Caco-2 (cell line): ENCODE data around the gene TTLL4. TPM values are rescaled to one million over a fixed set of nuclear protein-coding genes. Genes with fewer than 3 reads are reported as not detected.

Experiments
- BruUV-seq: library from RNA; stranded (reverse); fragments of 400-500 nt; replicated peaks from 2 replicates; lab custom pipeline; 2021; lab: Mats Ljungman, UMichigan
- CTCF ChIA-PET: fragments of 300-600 bp; sonication (Branson Sonifier 250); formaldehyde crosslinking; loops from one replicate; lab custom pipeline; 2022; ENCODE audit warnings: antibody characterized with exemption; lab: Charles Lee
- POLR2A ChIA-PET: fragments of 300-600 bp; sonication (Branson Sonifier 250); formaldehyde crosslinking; loops from one replicate; lab custom pipeline; 2022; ENCODE audit warnings: antibody characterized with exemption; lab: Charles Lee
- DNase-seq, 2 experiments: peaks; one replicate each; pipeline versions ENCODE4 v3.0.0 to v3.0.0-alpha.2; 2020 to 2022
- H3K27me3 ChIP-seq: replicated peaks from 2 replicates; pipeline ENCODE4 v1.6.0; 2011; ENCODE audit warnings: low read length; ENCODE audit not compliant: control insufficient read depth, insufficient read depth
- H3K36me3 ChIP-seq: 2 replicates; pipeline ENCODE4 v1.5.1; 2011; ENCODE audit warnings: low read length; ENCODE audit not compliant: control insufficient read depth, insufficient read depth
- H3K4me1 ChIP-seq: fragments of 250-450 bp; sonication (Bioruptor Pico); 2 replicates; pipeline ENCODE4 v1.5.1; 2020; ENCODE audit warnings: mild to moderate bottlenecking
- H3K4me3 ChIP-seq: 2 replicates; pipeline ENCODE4 v1.5.1; 2011; ENCODE audit warnings: low read depth, mild to moderate bottlenecking, control low read depth, low read length
- H3K9me3 ChIP-seq: fragments of 250-450 bp; sonication (Bioruptor Pico); 2 replicates; pipeline ENCODE4 v1.5.1; 2020; ENCODE audit warnings: mild to moderate bottlenecking, moderate library complexity
- H3K27ac Mint-ChIP-seq: one replicate; pipeline ENCODE4 v1.8.0; 2022; ENCODE audit warnings: mixed read lengths; ENCODE audit not compliant: unreplicated experiment
- H3K27me3 Mint-ChIP-seq: one replicate; pipeline ENCODE4 v1.8.0; 2022; ENCODE audit warnings: mixed read lengths; ENCODE audit not compliant: insufficient read depth, unreplicated experiment
- H3K36me3 Mint-ChIP-seq: one replicate; pipeline ENCODE4 v1.8.0; 2022; ENCODE audit warnings: mild to moderate bottlenecking, mixed read lengths; ENCODE audit not compliant: insufficient read depth, unreplicated experiment
- H3K4me1 Mint-ChIP-seq: one replicate; pipeline ENCODE4 v1.8.0; 2022; ENCODE audit warnings: low read depth, mixed read lengths; ENCODE audit not compliant: unreplicated experiment
- H3K4me3 Mint-ChIP-seq: one replicate; pipeline ENCODE4 v1.8.0; 2022; ENCODE audit warnings: mild to moderate bottlenecking, moderate library complexity, mixed read lengths; ENCODE audit not compliant: unreplicated experiment
- H3K9me3 Mint-ChIP-seq: one replicate; pipeline ENCODE4 v1.8.0; 2022; ENCODE audit warnings: mixed read lengths; ENCODE audit not compliant: unreplicated experiment
- CTCF ChIP-seq, 2 experiments: fragments of 200-600 bp in 1 of 2; IDR thresholded peaks; 1 replicate in 1 of 2; 2 replicates in 1 of 2; pipeline versions ENCODE4 v1.5.1 to v1.8.0; 2011 to 2022; ENCODE audit warnings: antibody characterized with exemption in 1 of 2, control low read depth in 1 of 2, inconsistent platforms in 1 of 2, low read depth in 1 of 2, low read length in 1 of 2, mild to moderate bottlenecking in 1 of 2, moderate library complexity in 1 of 2; ENCODE audit not compliant: insufficient read depth in 1 of 2, severe bottlenecking in 1 of 2, unreplicated experiment in 1 of 2
- intact Hi-C: fragments of 100-400 bp; cut with micrococcal nuclease; formaldehyde crosslinking; loops from one replicate; pipeline ENCODE4 v1.10.0; 2022; ENCODE audit not compliant: unreplicated experiment
- total RNA-seq: library from RNA; stranded (reverse); gene quantifications from 2 replicates; pipeline ENCODE4 v1.2.3, GENCODE V29; 2022

TTLL4 gene
- total RNA-seq, 1 experiment from 2014 or later, result 86.6 TPM

- POLR2A ChIA-PET, result no interaction called here
- Mint-ChIP-seq H3K27me3 (no peaks in the 10 kb centered on the region), H3K9me3 (no peaks in the 10 kb centered on the region), H3K27ac (no peak overlapping the region), H3K36me3 (peaks cover 14% of the 10 kb centered on the region), H3K4me1 (peaks cover 19% of the 10 kb centered on the region), H3K4me3 (no peak overlapping the region)
- CTCF ChIA-PET, result no interaction called here
- Histone ChIP-seq H3K27me3 (no peaks in the 10 kb centered on the region), H3K9me3 (no peaks in the 10 kb centered on the region), H3K4me3 (no peak overlapping the region), H3K36me3 (no peaks in the 10 kb centered on the region; the same call in 1 of the 2 replicates), H3K4me1 (peaks cover 5% of the 10 kb centered on the region; the same call in 1 of the 2 replicates)
- no peak for TF ChIP-seq CTCF (IDR thresholded peaks at IDR 0.05; ENCODE audit: insufficient read depth in 1 of 2, low read depth in 1 of 2, low read length in 1 of 2, severe bottlenecking in 1 of 2, unreplicated experiment in 1 of 2)
- DNase-seq, result no peak
- intact Hi-C loops, result loop anchor here (10.0 kb wide), 1 partner anchor 249 kb away; no protein-coding TSS in a partner anchor
- BruUV-seq, result no TSS peak
Observed at GRCh38 chr2:218716070-218716469, 5.4 kb downstream of the TTLL4 start.

GRCh38 chr2:218717262-218717661 is 6.6 kb downstream of the TTLL4 start:
- H3K4me3 ChIP-seq, result no peak overlapping the region
- DNase-seq, result no peak
- peaks cover 14% of the 10 kb centered on the region for H3K36me3 Mint-ChIP-seq

GRCh38 chr2:218718058-218718457 is 7.4 kb downstream of the TTLL4 start:
- TF ChIP-seq CTCF (IDR thresholded peaks at IDR 0.05; ENCODE audit: insufficient read depth in 1 of 2, low read depth in 1 of 2, low read length in 1 of 2, severe bottlenecking in 1 of 2, unreplicated experiment in 1 of 2), result no peak
- Mint-ChIP-seq H3K27me3 (no peaks in the 10 kb centered on the region), H3K9me3 (no peaks in the 10 kb centered on the region), H3K27ac (no peak overlapping the region), H3K4me1 (peaks cover 13% of the 10 kb centered on the region), H3K4me3 (no peak overlapping the region), H3K36me3 (peaks cover 14% of the 10 kb centered on the region)
- Histone ChIP-seq H3K4me1 (no peaks in the 10 kb centered on the region; the same call in 1 of the 2 replicates), H3K27me3 (no peaks in the 10 kb centered on the region), H3K4me3 (no peak overlapping the region), H3K9me3 (no peaks in the 10 kb centered on the region), H3K36me3 (no peaks in the 10 kb centered on the region; the same call in 1 of the 2 replicates)
- DNase-seq, result no peak
- POLR2A ChIA-PET, result interaction anchor here (0.7 kb wide), 1 partner anchor 949 kb away, joined by 7 read pairs; no protein-coding TSS in a partner anchor
- intact Hi-C loops, result loop anchor here (10.0 kb wide), 1 partner anchor 247 kb away; no protein-coding TSS in a partner anchor
- CTCF ChIA-PET, result interaction anchor here (1.5 kb wide), 1 partner anchor 31 kb away, joined by 3 read pairs; no protein-coding TSS in a partner anchor
- no TSS peak for BruUV-seq

More at GRCh38 chr2:218717262-218717661, 6.6 kb downstream of the TTLL4 start:
- BruUV-seq, result no TSS peak
- no peak for TF ChIP-seq CTCF (IDR thresholded peaks at IDR 0.05; ENCODE audit: insufficient read depth in 1 of 2, low read depth in 1 of 2, low read length in 1 of 2, severe bottlenecking in 1 of 2, unreplicated experiment in 1 of 2)
- Mint-ChIP-seq H3K27me3 (no peaks in the 10 kb centered on the region), H3K9me3 (no peaks in the 10 kb centered on the region), H3K4me1 (peaks cover 13% of the 10 kb centered on the region), H3K27ac (no peak overlapping the region), H3K4me3 (no peak overlapping the region)
- H3K36me3 ChIP-seq, result no peaks in the 10 kb centered on the region; the same call in 1 of the 2 replicates
- no peaks in the 10 kb centered on the region for H3K27me3 ChIP-seq
- ChIA-PET POLR2A (no interaction called here), CTCF (interaction anchor here (1.5 kb wide), 1 partner anchor 30 kb away, joined by 3 read pairs; no protein-coding TSS in a partner anchor)
- H3K9me3 ChIP-seq, result no peaks in the 10 kb centered on the region
- no peaks in the 10 kb centered on the region; the same call in 1 of the 2 replicates for H3K4me1 ChIP-seq
- intact Hi-C loops, result loop anchor here (10.0 kb wide), 1 partner anchor 248 kb away; no protein-coding TSS in a partner anchor
